Gastrocnemius medialis (tissue), 4 donors: ENCODE data around the gene MDGA2. TPM values are rescaled to one million over a fixed set of nuclear protein-coding genes. Genes with fewer than 3 reads are reported as not detected.

ENCODE experiments used
- ATAC-seq, 2 donors: fragments of 150-250 bp; one replicate each; pipeline ENCODE4 v1.9.1; 2016
- DNase-seq, 2 donors: peaks; one replicate each; pipeline ENCODE4 v3.0.0-alpha.2; 2019
- H3K27ac ChIP-seq, 4 donors: fragments of 200-600 bp; sonication (generic); 1 replicate in 1 of 4; 2 replicates in 3 of 4; pipeline ENCODE4 v1.5.1; 2016 to 2018; ENCODE audit warnings: mild to moderate bottlenecking in 2 of 4, moderate library complexity in 1 of 4
- H3K27me3 ChIP-seq, 3 donors: fragments of 200-600 bp; sonication (generic) in 2 of 3; 1 replicate in 1 of 3; 2 replicates in 2 of 3; pipeline versions ENCODE4 v1.5.1 to v1.6.0; 2016 to 2019; ENCODE audit warnings: mild to moderate bottlenecking in 1 of 3, moderate library complexity in 1 of 3
- H3K36me3 ChIP-seq, 2 donors: fragments of 200-600 bp; sonication (generic) in 1 of 2; one replicate each; pipeline ENCODE4 v1.5.1; 2017 to 2018
- H3K4me1 ChIP-seq, 2 donors: fragments of 200-600 bp; sonication (generic) in 1 of 2; one replicate each; pipeline ENCODE4 v1.5.1; 2016 to 2017; ENCODE audit warnings: mild to moderate bottlenecking in 2 of 2
- H3K4me3 ChIP-seq, 4 donors: fragments of 200-600 bp; sonication (generic) in 3 of 4; 1 replicate in 1 of 4; 2 replicates in 3 of 4; pipeline ENCODE4 v1.5.1; 2016 to 2019; ENCODE audit warnings: mild to moderate bottlenecking in 2 of 4
- H3K9me3 ChIP-seq, 3 donors: fragments of 200-600 bp; sonication (generic) in 2 of 3; 1 replicate in 1 of 3; 2 replicates in 2 of 3; pipeline ENCODE4 v1.5.1; 2016 to 2019
- CTCF ChIP-seq, 5 experiments: fragments of 450-650 bp in 3 of 5; fragments of 200-600 bp in 2 of 5; sonication (generic) in 2 of 5; IDR thresholded peaks in 4 of 5; conservative IDR thresholded peaks in 1 of 5; 1 replicate in 4 of 5; 2 replicates in 1 of 5; pipeline ENCODE4 v1.5.1; 2016 to 2019; ENCODE audit warnings: antibody characterized with exemption in 5 of 5, mild to moderate bottlenecking in 3 of 5, moderate library complexity in 3 of 5
- POLR2A ChIP-seq, 2 donors: fragments of 450-650 bp; IDR thresholded peaks; one replicate each; pipeline ENCODE4 v1.6.1; 2017; ENCODE audit warnings: antibody characterized with exemption in 2 of 2, mild to moderate bottlenecking in 2 of 2, moderate library complexity in 2 of 2
- in situ Hi-C, 4 donors: fragments of 200-750 bp; cut with MboI; loops; one replicate each; pipeline versions ENCODE4 v1.15.0 to v1.8.0; 2017; ENCODE audit warnings: low sequenced_read_pairs in 4 of 4
- intact Hi-C: fragments of 100-400 bp; cut with DNase I; formaldehyde crosslinking; loops from one replicate; pipeline ENCODE4 v1.15.1; 2023; ENCODE audit warnings: low total_unique reads
- total RNA-seq, 4 donors: library from RNA; depleted of rRNA; stranded (reverse); fragments of >200 nt; gene quantifications; one replicate each; pipeline versions ENCODE4 v1.1.0 to v1.2.3, GENCODE V29; 2016

MDGA2 gene
- total RNA-seq, 4 donors from 2014 or later, result not detected

DNA sequence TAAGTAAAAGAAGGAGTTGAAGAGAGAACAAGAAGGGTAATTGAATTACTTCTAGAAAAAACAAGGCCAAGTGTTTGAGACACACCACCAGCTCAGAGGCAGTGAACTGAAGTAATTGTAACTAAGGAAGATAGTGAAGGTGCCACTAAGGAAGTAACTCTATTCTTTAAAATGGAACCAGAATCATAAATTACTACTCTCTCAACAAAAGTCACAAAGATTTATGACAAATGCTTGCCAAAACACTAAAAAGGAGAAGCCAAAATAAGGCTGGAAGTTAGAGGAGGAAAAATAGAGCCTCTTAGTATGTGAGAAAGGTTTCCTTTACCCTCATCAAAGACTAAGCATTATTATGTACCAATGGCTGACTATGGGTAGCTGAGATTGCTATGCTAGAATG is 208.5 kb downstream of the MDGA2 start:
- intact Hi-C loops, result no loop called here
- no peak overlapping the region for H3K4me3 ChIP-seq

DNA sequence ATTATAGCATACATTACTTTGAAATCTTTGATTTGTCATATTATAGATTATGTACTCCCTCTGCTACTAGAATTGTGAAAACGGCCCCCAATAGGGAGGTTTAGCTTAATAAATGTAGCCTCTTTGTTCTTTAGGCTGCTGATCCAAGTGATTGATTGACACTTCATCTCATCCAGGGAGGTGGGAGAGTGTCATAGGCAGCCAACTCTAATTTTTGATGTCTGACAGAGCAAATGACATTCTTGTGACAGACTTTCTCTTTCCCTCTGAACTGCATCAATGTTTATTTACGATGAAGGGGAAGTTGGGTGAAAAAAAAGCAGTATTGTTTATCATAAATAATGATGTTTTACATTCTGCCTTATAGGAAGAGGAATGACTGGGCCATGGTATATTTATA is 221.4 kb downstream of the MDGA2 start:
- Histone ChIP-seq H3K9me3 (no peaks in the 10 kb centered on the region), H3K27me3 (no peaks in the 10 kb centered on the region), H3K36me3 (no peaks in the 10 kb centered on the region), H3K27ac (no peak overlapping the region), H3K4me3 (no peak overlapping the region), H3K4me1 (no peaks in the 10 kb centered on the region)
- no peak for ATAC-seq
- in situ Hi-C loops, result no loop called here
- TF ChIP-seq CTCF (IDR thresholded peaks at IDR 0.05 in 4 of 5, conservative IDR thresholded peaks at IDR 0.05 in 1 of 5), result no peak
- no peak for TF ChIP-seq POLR2A (IDR thresholded peaks at IDR 0.05)
- intact Hi-C loops, result no loop called here
- no peak for DNase-seq

More for the DNA sequence above, 208.5 kb downstream of the MDGA2 start:
- ATAC-seq, result no peak
- no peaks in the 10 kb centered on the region for H3K9me3 ChIP-seq
- in situ Hi-C loops, result no loop called here
- H3K27ac ChIP-seq, result no peak overlapping the region
- TF ChIP-seq CTCF (IDR thresholded peaks at IDR 0.05 in 4 of 5, conservative IDR thresholded peaks at IDR 0.05 in 1 of 5), result no peak
- TF ChIP-seq POLR2A (IDR thresholded peaks at IDR 0.05), result no peak
- H3K36me3 ChIP-seq, result no peaks in the 10 kb centered on the region
- H3K27me3 ChIP-seq, result no peaks in the 10 kb centered on the region
- H3K4me1 ChIP-seq, result no peaks in the 10 kb centered on the region
- no peak for DNase-seq

DNA sequence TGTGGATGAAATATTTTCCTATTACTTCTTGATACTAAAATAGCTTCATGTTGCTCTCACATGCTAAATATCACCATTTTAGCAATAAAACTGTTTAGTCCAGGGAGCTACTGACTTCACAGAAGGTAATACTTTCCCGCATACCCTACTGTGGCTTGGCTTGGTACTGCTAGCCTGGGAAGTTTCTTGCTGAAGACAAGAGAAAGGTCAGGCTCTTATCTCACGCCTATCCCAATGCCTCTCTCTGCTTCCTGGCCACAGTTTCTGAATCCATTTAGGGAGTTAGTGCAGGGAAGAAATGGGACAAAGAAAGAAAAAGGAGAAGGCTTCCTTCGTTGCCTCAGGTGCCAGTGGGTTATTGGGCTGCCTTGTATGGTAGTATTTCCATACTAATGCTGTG is 228.3 kb downstream of the MDGA2 start:
- Histone ChIP-seq H3K4me1 (no peaks in the 10 kb centered on the region), H3K27ac (no peak overlapping the region), H3K36me3 (no peaks in the 10 kb centered on the region), H3K4me3 (no peak overlapping the region), H3K9me3 (no peaks in the 10 kb centered on the region), H3K27me3 (no peaks in the 10 kb centered on the region)
- ATAC-seq (no peak), DNase-seq (no peak)
- no peak for TF ChIP-seq POLR2A (IDR thresholded peaks at IDR 0.05)
- no peak for TF ChIP-seq CTCF (IDR thresholded peaks at IDR 0.05 in 4 of 5, conservative IDR thresholded peaks at IDR 0.05 in 1 of 5)
- intact Hi-C loops (no loop called here), in situ Hi-C loops (no loop called here)

- Histone ChIP-seq H3K27ac (no peak overlapping the region), H3K27me3 (no peaks in the 10 kb centered on the region), H3K9me3 (no peaks in the 10 kb centered on the region), H3K4me1 (no peaks in the 10 kb centered on the region), H3K4me3 (no peak overlapping the region), H3K36me3 (no peaks in the 10 kb centered on the region)
- no peak for DNase-seq
- intact Hi-C loops (no loop called here), in situ Hi-C loops (no loop called here)
- TF ChIP-seq POLR2A (IDR thresholded peaks at IDR 0.05) (no peak), CTCF (IDR thresholded peaks at IDR 0.05 in 4 of 5, conservative IDR thresholded peaks at IDR 0.05 in 1 of 5) (no peak)
- no peak for ATAC-seq
These were observed 233.2 kb downstream of the MDGA2 start for GRCh38 chr14:47442211-47442610.

GRCh38 chr14:47439953-47440352 is 235.5 kb downstream of the MDGA2 start:
- Histone ChIP-seq H3K9me3 (no peaks in the 10 kb centered on the region), H3K4me3 (no peak overlapping the region), H3K27ac (no peak overlapping the region), H3K4me1 (no peaks in the 10 kb centered on the region), H3K36me3 (no peaks in the 10 kb centered on the region), H3K27me3 (no peaks in the 10 kb centered on the region)
- intact Hi-C loops (no loop called here), in situ Hi-C loops (no loop called here)
- TF ChIP-seq POLR2A (IDR thresholded peaks at IDR 0.05) (no peak), CTCF (IDR thresholded peaks at IDR 0.05 in 4 of 5, conservative IDR thresholded peaks at IDR 0.05 in 1 of 5) (no peak)
- DNase-seq (no peak), ATAC-seq (no peak)
